ENCODE results near the gene TBRG4. TPM values are rescaled to one million over a fixed set of nuclear protein-coding genes. Genes with fewer than 3 reads are reported as not detected.

Gene TBRG4
- total and polyA plus RNA-seq, 2 donors from 2014 or later: 45.7 to 67.8 TPM

- H3K27ac ChIP-seq (ENCODE audit: low read depth in 2 of 2, low read length in 2 of 2): no peak overlapping the region
- H3K27me3 ChIP-seq (ENCODE audit: control insufficient read depth, insufficient read depth, low read length): no peaks in the 10 kb centered on the region
- H3K36me3 ChIP-seq (ENCODE audit: control insufficient read depth in 2 of 3, insufficient read depth in 3 of 3, low read length in 3 of 3): no peaks in the 10 kb centered on the region
- FAIRE-seq (no peak), DNase-seq (no peak)
- H3K4me3 ChIP-seq (ENCODE audit: low read length in 3 of 3): no peak overlapping the region
- intact Hi-C loops (cut with DNase I): no loop called here
- TF ChIP-seq, protein P1, sequence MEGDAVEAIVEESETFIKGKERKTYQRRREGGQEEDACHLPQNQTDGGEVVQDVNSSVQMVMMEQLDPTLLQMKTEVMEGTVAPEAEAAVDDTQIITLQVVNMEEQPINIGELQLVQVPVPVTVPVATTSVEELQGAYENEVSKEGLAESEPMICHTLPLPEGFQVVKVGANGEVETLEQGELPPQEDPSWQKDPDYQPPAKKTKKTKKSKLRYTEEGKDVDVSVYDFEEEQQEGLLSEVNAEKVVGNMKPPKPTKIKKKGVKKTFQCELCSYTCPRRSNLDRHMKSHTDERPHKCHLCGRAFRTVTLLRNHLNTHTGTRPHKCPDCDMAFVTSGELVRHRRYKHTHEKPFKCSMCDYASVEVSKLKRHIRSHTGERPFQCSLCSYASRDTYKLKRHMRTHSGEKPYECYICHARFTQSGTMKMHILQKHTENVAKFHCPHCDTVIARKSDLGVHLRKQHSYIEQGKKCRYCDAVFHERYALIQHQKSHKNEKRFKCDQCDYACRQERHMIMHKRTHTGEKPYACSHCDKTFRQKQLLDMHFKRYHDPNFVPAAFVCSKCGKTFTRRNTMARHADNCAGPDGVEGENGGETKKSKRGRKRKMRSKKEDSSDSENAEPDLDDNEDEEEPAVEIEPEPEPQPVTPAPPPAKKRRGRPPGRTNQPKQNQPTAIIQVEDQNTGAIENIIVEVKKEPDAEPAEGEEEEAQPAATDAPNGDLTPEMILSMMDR (IDR thresholded peaks at IDR 0.05; ENCODE audit: borderline replicate concordance, extremely low read depth, insufficient read depth): no peak
- peaks cover 0 to 2% (median 0%) of the 10 kb centered on the region in 3 donors for H3K4me1 ChIP-seq (ENCODE audit: control insufficient read depth in 2 of 3, insufficient read depth in 2 of 3, low read depth in 1 of 3, low read length in 3 of 3)
- no peak overlapping the region for H3K9ac ChIP-seq (ENCODE audit: low read length in 3 of 3)
- H3K9me3 ChIP-seq (ENCODE audit: control insufficient read depth in 2 of 3, insufficient read depth in 1 of 3, low read length in 3 of 3): peaks cover 0 to 2% (median 0%) of the 10 kb centered on the region in 3 donors
Observed at GRCh38 chr7:45092100-45092930, 19.2 kb downstream of the TBRG4 start.

GRCh38 chr7:45089341-45089891, 22.1 kb downstream of the TBRG4 start:
- no peak for FAIRE-seq

DNA sequence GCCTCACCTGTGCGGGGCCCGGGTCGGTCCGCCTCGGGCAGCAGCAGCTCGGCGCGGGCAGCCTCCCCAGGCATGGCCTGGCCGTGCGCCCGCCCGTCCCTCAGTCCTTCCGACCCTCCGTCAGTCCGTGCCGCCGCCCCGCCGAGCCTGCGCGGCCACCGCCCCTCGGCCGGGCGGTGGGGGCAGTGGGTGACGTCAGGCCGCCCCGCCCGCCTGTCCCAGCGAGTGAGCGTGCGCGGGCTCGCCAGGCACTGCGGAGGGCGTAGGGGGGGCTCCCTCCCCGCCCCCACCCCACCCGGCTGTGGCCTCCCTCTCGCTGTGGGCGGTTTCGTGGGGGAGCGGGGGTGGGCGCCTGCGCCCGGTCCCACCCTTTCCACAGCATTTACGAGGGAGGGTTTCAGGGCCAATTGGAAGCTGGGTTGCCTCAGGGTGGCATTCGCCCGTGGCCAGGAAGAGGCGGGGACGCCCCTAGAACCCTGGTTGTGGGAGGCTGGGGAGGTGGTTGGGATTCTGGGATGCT, 22.6 kb downstream of the TBRG4 start, which contains the start of gene NACAD:
Gene NACAD, minus strand, starts transcription at position 149 of the 520 bp plus-strand sequence. Its CDS starts 75 bp downstream, at position 74.
- peak within 1 kb of the TSS; percentile 33 to 55 (median 54) for H3K4me3 ChIP-seq (ENCODE audit: low read length in 3 of 3)
- no peaks in the 10 kb centered on the region for H3K9me3 ChIP-seq (ENCODE audit: control insufficient read depth in 2 of 3, insufficient read depth in 1 of 3, low read length in 3 of 3)
- peak in 3 of 5 donors; percentile 56 to 85 (median 73) for DNase-seq
- no peak for FAIRE-seq
- H3K27me3 ChIP-seq (ENCODE audit: control insufficient read depth, insufficient read depth, low read length): no peaks in the 10 kb centered on the region
- TF ChIP-seq, protein P1 (IDR thresholded peaks at IDR 0.05; ENCODE audit: borderline replicate concordance, extremely low read depth, insufficient read depth): no peak
- H3K9ac ChIP-seq (ENCODE audit: low read length in 3 of 3): peak within 1 kb of the TSS in 1 of 3 donors; percentile 12
- no peak within 1 kb of the TSS for H3K27ac ChIP-seq (ENCODE audit: low read depth in 2 of 2, low read length in 2 of 2)
- intact Hi-C loops (cut with DNase I): no loop called here
- no peaks in the 10 kb centered on the region for H3K36me3 ChIP-seq (ENCODE audit: control insufficient read depth in 2 of 3, insufficient read depth in 3 of 3, low read length in 3 of 3)
- H3K4me1 ChIP-seq (ENCODE audit: control insufficient read depth in 2 of 3, insufficient read depth in 2 of 3, low read depth in 1 of 3, low read length in 3 of 3): peaks cover 0 to 2% (median 0%) of the 10 kb centered on the region in 3 donors

More at GRCh38 chr7:45089341-45089891, 22.1 kb downstream of the TBRG4 start:
- Histone ChIP-seq H3K9ac (ENCODE audit: low read length in 3 of 3) (no peak overlapping the region), H3K4me1 (ENCODE audit: control insufficient read depth in 2 of 3, insufficient read depth in 2 of 3, low read depth in 1 of 3, low read length in 3 of 3) (peaks cover 0 to 2% (median 0%) of the 10 kb centered on the region in 3 donors), H3K36me3 (ENCODE audit: control insufficient read depth in 2 of 3, insufficient read depth in 3 of 3, low read length in 3 of 3) (no peaks in the 10 kb centered on the region), H3K27me3 (ENCODE audit: control insufficient read depth, insufficient read depth, low read length) (no peaks in the 10 kb centered on the region), H3K27ac (ENCODE audit: low read depth in 2 of 2, low read length in 2 of 2) (no peak overlapping the region), H3K9me3 (ENCODE audit: control insufficient read depth in 2 of 3, insufficient read depth in 1 of 3, low read length in 3 of 3) (no peaks in the 10 kb centered on the region), H3K4me3 (ENCODE audit: low read length in 3 of 3) (peak overlapping the region; percentile 33 to 55 (median 54))
- intact Hi-C loops (cut with DNase I): no loop called here
- TF ChIP-seq, protein P1 (IDR thresholded peaks at IDR 0.05; ENCODE audit: borderline replicate concordance, extremely low read depth, insufficient read depth): no peak
- peak; percentile 69 to 93 (median 79) for DNase-seq
